Liver (tissue), 9 donors: Measurements from ENCODE around the gene NWD2. TPM values are rescaled to one million over a fixed set of nuclear protein-coding genes. Genes with fewer than 3 reads are reported as not detected.

Source experiments
- DNase-seq: peaks from one replicate; pipeline ENCODE4 v3.0.0-alpha.2; 2017; ENCODE audit warnings: low spot score
- H3K27ac ChIP-seq, 2 donors: one replicate each; pipeline ENCODE4 v1.7.0; 2013; ENCODE audit warnings: inconsistent platforms in 2 of 2, low read length in 2 of 2, control low read depth in 1 of 2, low read depth in 1 of 2, mild to moderate bottlenecking in 1 of 2
- H3K27me3 ChIP-seq, 4 donors: one replicate each; pipeline versions ENCODE4 v1.6.1 to v1.7.0; 2013; ENCODE audit warnings: low read length in 3 of 4, inconsistent platforms in 1 of 4, mild to moderate bottlenecking in 1 of 4, moderate library complexity in 1 of 4; ENCODE audit not compliant: control insufficient read depth in 4 of 4, insufficient read depth in 4 of 4
- H3K36me3 ChIP-seq, 4 donors: one replicate each; pipeline versions ENCODE4 v1.6.1 to v1.7.0; 2013; ENCODE audit warnings: low read length in 3 of 4, mild to moderate bottlenecking in 3 of 4, low read depth in 1 of 4, moderate library complexity in 1 of 4; ENCODE audit not compliant: control insufficient read depth in 4 of 4, insufficient read depth in 3 of 4
- H3K4me1 ChIP-seq, 4 donors: one replicate each; pipeline versions ENCODE4 v1.6.1 to v1.7.0; 2013; ENCODE audit warnings: low read length in 3 of 4, mild to moderate bottlenecking in 3 of 4, moderate library complexity in 1 of 4; ENCODE audit not compliant: control insufficient read depth in 4 of 4, insufficient read depth in 4 of 4
- H3K4me3 ChIP-seq, 3 donors: one replicate each; pipeline versions ENCODE4 v1.6.1 to v1.7.0; 2013; ENCODE audit warnings: low read length in 3 of 3, control low read depth in 1 of 3, low read depth in 1 of 3, mild to moderate bottlenecking in 1 of 3
- H3K9ac ChIP-seq, 2 donors: one replicate each; pipeline ENCODE4 v1.7.0; 2013; ENCODE audit warnings: low read length in 2 of 2, mild to moderate bottlenecking in 2 of 2, moderate library complexity in 2 of 2, control low read depth in 1 of 2, low read depth in 1 of 2
- H3K9me3 ChIP-seq, 4 donors: one replicate each; pipeline versions ENCODE4 v1.6.1 to v1.7.0; 2013; ENCODE audit warnings: low read length in 3 of 4; ENCODE audit not compliant: control insufficient read depth in 4 of 4
- EGR1 ChIP-seq, 2 donors: IDR thresholded peaks; 2 replicates each; pipeline ENCODE4 v1.6.1; 2016 to 2018; ENCODE audit warnings: antibody characterized with exemption in 2 of 2, low read depth in 2 of 2
- FOXA1 ChIP-seq: IDR thresholded peaks from 2 replicates; pipeline ENCODE4 v1.6.1; 2016; ENCODE audit warnings: antibody characterized with exemption
- FOXA2 ChIP-seq: IDR thresholded peaks from 2 replicates; pipeline ENCODE4 v1.6.1; 2016; ENCODE audit warnings: antibody characterized with exemption
- GABPA ChIP-seq, 2 donors: IDR thresholded peaks in 1 of 2; conservative IDR thresholded peaks in 1 of 2; 2 replicates each; pipeline ENCODE4 v1.6.1; 2016; ENCODE audit warnings: antibody characterized with exemption in 2 of 2, mild to moderate bottlenecking in 1 of 2, moderate library complexity in 1 of 2
- HNF4A ChIP-seq, 2 donors: conservative IDR thresholded peaks; 2 replicates each; pipeline ENCODE4 v1.6.1; 2016; ENCODE audit warnings: antibody characterized with exemption in 2 of 2, mild to moderate bottlenecking in 2 of 2
- HNF4G ChIP-seq: IDR thresholded peaks from 2 replicates; pipeline ENCODE4 v1.6.1; 2016; ENCODE audit warnings: antibody characterized with exemption
- JUND ChIP-seq, 2 donors: IDR thresholded peaks; 2 replicates each; pipeline ENCODE4 v1.6.1; 2016; ENCODE audit warnings: antibody characterized with exemption in 2 of 2
- MAX ChIP-seq: IDR thresholded peaks from 2 replicates; pipeline ENCODE4 v1.6.1; 2016; ENCODE audit warnings: antibody characterized with exemption
- NR2F2 ChIP-seq: IDR thresholded peaks from 2 replicates; pipeline ENCODE4 v1.6.1; 2016; ENCODE audit warnings: antibody characterized with exemption
- RAD21 ChIP-seq, 2 donors: IDR thresholded peaks; 2 replicates each; pipeline ENCODE4 v1.6.1; 2016; ENCODE audit warnings: antibody characterized with exemption in 2 of 2, mild to moderate bottlenecking in 2 of 2
- REST ChIP-seq: IDR thresholded peaks from 2 replicates; pipeline ENCODE4 v1.6.1; 2016; ENCODE audit warnings: antibody characterized with exemption, mild to moderate bottlenecking
- RXRA ChIP-seq, 2 donors: IDR thresholded peaks; 2 replicates each; pipeline ENCODE4 v1.6.1; 2017 to 2018; ENCODE audit warnings: antibody characterized with exemption in 2 of 2, mild to moderate bottlenecking in 1 of 2
- SP1 ChIP-seq: IDR thresholded peaks from 2 replicates; pipeline ENCODE4 v1.6.1; 2018; ENCODE audit warnings: antibody characterized with exemption, mild to moderate bottlenecking
- TAF1 ChIP-seq: conservative IDR thresholded peaks from 2 replicates; pipeline ENCODE4 v1.6.1; 2016; ENCODE audit warnings: antibody characterized with exemption, mild to moderate bottlenecking
- YY1 ChIP-seq: IDR thresholded peaks from 2 replicates; pipeline ENCODE4 v1.6.1; 2016; ENCODE audit warnings: antibody characterized with exemption, mild to moderate bottlenecking
- WGBS: extraction: QIAGEN DNeasy Blood & Tissue Kit; methylation state at CpG from one replicate; pipeline ENCODE4 v1.1.7; 2013; 5-methylcytosine and 5-hydroxymethylcytosine counted together
- polyA plus RNA-seq, 2 donors: library from polyadenylated mRNA; stranded (reverse) in 1 of 2; unstranded in 1 of 2; fragments of 200-250 nt in 1 of 2; fragments of >200 nt in 1 of 2; fragmentation: Nextera tagmentation in 1 of 2; extraction: Ambion mirVana in 1 of 2; gene quantifications; one replicate each; pipeline versions ENCODE4 v1.2.1 to v1.2.3, GENCODE V29; 2013 to 2015
- total RNA-seq, 2 donors: library from RNA; depleted of rRNA; stranded (reverse); fragments of >200 nt; gene quantifications; one replicate each; pipeline ENCODE4 v1.2.3, GENCODE V29; 2014
- TF ChIP-seq, protein P1 (sequence below): IDR thresholded peaks from 2 replicates; pipeline ENCODE4 v1.6.1; 2016; ENCODE audit warnings: antibody characterized with exemption
- TF ChIP-seq, protein P2 (sequence below): fragments of 150-350 bp; IDR thresholded peaks from 2 replicates; pipeline ENCODE4 v1.5.1; 2017; ENCODE audit warnings: improper control_type of control experiment, low read depth, low read length; ENCODE audit not compliant: missing input control
- TF ChIP-seq, protein P3 (sequence below): IDR thresholded peaks from 2 replicates; pipeline ENCODE4 v1.6.1; 2016; ENCODE audit warnings: antibody characterized with exemption
- donor health status: healthy.
- donor health status: healthy.
- donor health status: healthy.
- donor health status: healthy.
- donor health status: healthy.

Gene NWD2
- total and polyA plus RNA-seq, 4 donors, result 0.08 to 0.37 TPM; not detected in 2

DNA sequence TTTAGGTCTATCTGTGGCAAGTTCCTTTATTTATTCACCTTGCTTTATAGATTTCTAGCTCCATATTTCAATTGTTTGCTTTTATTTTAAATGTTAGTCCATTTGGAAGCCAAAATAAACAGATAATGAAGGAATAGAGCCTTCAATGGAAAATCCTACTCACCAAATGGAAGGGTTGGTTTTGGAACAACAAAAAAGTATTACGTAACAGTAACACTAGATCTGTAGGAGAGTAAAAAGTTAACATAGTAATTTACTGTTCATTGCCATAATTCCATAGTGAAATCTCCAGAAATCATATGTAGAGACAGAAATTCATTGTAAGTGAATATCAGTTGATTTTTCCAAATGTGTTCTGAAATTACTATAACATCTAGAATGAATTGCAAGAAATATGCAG lies 34.6 kb downstream of the NWD2 start:
- 91% methylated on average over 1 of the region's 1 CpG for WGBS
- no peaks in the 10 kb centered on the region for H3K4me1 ChIP-seq
- H3K27ac ChIP-seq, result no peak overlapping the region
- H3K36me3 ChIP-seq, result no peaks in the 10 kb centered on the region
- no peaks in the 10 kb centered on the region for H3K9me3 ChIP-seq
- H3K9ac ChIP-seq, result no peak overlapping the region
- no peak for TF ChIP-seq REST
- TF ChIP-seq FOXA2, result no peak
- no peak for TF ChIP-seq SP1
- TF ChIP-seq RAD21 (IDR thresholded peaks at IDR 0.05), result no peak
- no peak for TF ChIP-seq HNF4G
- no peak for TF ChIP-seq NR2F2
- TF ChIP-seq, protein P1, sequence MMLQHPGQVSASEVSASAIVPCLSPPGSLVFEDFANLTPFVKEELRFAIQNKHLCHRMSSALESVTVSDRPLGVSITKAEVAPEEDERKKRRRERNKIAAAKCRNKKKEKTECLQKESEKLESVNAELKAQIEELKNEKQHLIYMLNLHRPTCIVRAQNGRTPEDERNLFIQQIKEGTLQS, result no peak
- no peak for TF ChIP-seq TAF1
- no peak for TF ChIP-seq HNF4A (conservative IDR thresholded peaks at IDR 0.05)
- no peak for TF ChIP-seq YY1
- no peak for TF ChIP-seq GABPA (IDR thresholded peaks at IDR 0.05 in 1 of 2, conservative IDR thresholded peaks at IDR 0.05 in 1 of 2)
- no peak for TF ChIP-seq RXRA (IDR thresholded peaks at IDR 0.05)
- no peak for TF ChIP-seq FOXA1
- TF ChIP-seq, protein P2, sequence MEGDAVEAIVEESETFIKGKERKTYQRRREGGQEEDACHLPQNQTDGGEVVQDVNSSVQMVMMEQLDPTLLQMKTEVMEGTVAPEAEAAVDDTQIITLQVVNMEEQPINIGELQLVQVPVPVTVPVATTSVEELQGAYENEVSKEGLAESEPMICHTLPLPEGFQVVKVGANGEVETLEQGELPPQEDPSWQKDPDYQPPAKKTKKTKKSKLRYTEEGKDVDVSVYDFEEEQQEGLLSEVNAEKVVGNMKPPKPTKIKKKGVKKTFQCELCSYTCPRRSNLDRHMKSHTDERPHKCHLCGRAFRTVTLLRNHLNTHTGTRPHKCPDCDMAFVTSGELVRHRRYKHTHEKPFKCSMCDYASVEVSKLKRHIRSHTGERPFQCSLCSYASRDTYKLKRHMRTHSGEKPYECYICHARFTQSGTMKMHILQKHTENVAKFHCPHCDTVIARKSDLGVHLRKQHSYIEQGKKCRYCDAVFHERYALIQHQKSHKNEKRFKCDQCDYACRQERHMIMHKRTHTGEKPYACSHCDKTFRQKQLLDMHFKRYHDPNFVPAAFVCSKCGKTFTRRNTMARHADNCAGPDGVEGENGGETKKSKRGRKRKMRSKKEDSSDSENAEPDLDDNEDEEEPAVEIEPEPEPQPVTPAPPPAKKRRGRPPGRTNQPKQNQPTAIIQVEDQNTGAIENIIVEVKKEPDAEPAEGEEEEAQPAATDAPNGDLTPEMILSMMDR, result no peak
- TF ChIP-seq, protein P3, sequence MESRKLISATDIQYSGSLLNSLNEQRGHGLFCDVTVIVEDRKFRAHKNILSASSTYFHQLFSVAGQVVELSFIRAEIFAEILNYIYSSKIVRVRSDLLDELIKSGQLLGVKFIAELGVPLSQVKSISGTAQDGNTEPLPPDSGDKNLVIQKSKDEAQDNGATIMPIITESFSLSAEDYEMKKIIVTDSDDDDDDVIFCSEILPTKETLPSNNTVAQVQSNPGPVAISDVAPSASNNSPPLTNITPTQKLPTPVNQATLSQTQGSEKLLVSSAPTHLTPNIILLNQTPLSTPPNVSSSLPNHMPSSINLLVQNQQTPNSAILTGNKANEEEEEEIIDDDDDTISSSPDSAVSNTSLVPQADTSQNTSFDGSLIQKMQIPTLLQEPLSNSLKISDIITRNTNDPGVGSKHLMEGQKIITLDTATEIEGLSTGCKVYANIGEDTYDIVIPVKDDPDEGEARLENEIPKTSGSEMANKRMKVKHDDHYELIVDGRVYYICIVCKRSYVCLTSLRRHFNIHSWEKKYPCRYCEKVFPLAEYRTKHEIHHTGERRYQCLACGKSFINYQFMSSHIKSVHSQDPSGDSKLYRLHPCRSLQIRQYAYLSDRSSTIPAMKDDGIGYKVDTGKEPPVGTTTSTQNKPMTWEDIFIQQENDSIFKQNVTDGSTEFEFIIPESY, result no peak
- no peak for TF ChIP-seq JUND (IDR thresholded peaks at IDR 0.05)
- TF ChIP-seq EGR1 (IDR thresholded peaks at IDR 0.05; ENCODE audit: low read depth in 2 of 2), result no peak
- no peak for TF ChIP-seq MAX
- H3K27me3 ChIP-seq, result peaks cover 0 to 2% (median 0%) of the 10 kb centered on the region in 4 donors
- DNase-seq, result no peak
- H3K4me3 ChIP-seq, result no peak overlapping the region
